NCI-H2107 treated with DMSO at 0.1 percent for 48 hours (cell line): ENCODE measurements around the gene WWC1.

Experiments used
- DNase-seq: peaks from one replicate; lab custom pipeline; 2025; ENCODE audit not compliant: unreplicated experiment; lab: John Stamatoyannopoulos, UW

WWC1 gene

GRCh38 chr5:168360521-168361285 lies 69.3 kb downstream of the WWC1 start:
- DNase-seq, result no peak

- no peak for DNase-seq
Observed at GRCh38 chr5:168362097-168362885, 70.8 kb downstream of the WWC1 start.

- DNase-seq, result no peak
Observed at GRCh38 chr5:168364151-168364661, 72.8 kb downstream of the WWC1 start.

DNA sequence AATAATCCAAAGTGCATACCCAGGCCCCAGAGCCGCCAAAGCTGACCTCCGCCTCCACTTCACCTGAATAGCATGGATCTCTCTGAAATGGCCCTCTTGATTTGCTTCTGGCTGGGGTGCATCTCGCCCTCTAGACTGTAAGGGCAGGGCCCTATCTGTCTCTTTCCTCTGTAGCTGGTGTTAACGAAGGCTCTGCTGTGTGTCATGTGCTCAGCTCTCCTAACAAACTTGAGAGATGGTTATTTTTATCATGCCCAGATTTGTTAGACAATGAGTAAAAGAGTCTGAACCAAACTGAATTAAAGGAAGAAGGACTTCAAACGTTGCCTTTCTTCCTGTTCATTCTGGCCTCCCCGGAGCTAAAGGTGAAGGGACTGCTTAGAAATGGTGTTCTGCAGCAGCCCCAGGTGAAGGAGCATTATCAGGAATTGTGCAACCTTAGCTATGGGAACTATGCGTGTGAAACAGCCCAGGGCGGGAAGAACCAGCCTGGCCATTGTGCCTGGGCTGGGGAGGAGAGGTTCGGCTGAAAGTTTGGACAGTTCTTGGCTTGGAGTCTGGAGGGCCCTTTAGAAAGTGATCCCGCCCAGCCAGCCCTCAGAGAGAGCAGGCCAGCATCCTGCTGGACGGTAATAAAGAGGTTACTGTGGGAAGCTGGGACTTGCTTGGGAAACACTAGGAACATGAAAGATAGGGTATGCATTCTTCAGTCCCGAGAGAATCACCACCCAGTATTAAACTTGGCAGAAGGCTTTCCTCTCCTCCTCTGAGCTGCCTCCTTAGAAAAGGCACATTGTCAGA lies 73.5 kb downstream of the WWC1 start:
- DNase-seq, result no peak

DNA sequence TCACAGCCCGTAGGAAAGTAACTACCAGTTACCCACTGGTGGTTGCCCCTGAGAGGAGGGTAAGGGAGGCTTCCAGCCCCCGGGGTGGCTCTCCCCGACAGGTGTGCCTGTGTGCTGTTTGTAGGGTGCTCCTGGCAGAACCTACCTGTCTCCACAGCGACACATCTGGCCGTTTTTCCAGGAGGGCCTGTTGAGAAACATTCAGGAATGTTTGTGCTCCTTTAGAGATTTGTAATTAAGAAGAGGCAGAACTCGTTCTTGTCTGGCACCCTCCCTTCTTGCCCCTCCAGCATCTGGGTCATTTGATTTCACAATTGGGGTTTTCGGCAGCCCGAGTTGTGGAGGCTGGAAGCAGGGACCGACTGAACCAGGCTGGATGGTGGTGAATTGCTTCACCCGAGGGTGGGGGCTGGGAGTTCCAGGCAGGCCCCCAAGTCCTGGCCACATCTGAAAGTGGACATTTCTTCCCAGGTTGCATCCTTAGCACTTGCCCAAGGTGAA lies 74.2 kb downstream of the WWC1 start:
- DNase-seq, result no peak

DNA sequence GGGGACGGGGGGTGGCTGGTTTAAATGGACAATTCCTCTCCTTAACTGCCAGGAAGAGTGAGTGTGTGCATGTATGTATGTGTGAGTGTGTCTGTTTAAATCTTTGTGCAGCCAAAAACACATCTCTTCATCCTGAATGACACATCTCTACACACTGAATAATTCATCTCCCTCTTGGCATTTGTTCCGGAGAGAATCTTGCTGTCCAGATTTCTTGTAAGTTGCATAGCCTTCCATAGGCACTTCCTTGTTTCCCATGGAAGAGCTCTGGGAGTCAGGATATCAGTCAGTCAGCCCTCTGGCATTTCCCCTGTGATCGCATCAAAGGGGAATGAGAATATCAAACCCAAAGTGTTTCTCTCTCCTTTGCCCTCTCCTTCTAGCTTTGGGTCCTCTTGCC lies 74.7 kb downstream of the WWC1 start:
- DNase-seq, result no peak

GRCh38 chr5:168368854-168369253 lies 77.4 kb downstream of the WWC1 start:
- no peak for DNase-seq

GRCh38 chr5:168370831-168371230 lies 79.4 kb downstream of the WWC1 start:
- DNase-seq, result no peak

DNA sequence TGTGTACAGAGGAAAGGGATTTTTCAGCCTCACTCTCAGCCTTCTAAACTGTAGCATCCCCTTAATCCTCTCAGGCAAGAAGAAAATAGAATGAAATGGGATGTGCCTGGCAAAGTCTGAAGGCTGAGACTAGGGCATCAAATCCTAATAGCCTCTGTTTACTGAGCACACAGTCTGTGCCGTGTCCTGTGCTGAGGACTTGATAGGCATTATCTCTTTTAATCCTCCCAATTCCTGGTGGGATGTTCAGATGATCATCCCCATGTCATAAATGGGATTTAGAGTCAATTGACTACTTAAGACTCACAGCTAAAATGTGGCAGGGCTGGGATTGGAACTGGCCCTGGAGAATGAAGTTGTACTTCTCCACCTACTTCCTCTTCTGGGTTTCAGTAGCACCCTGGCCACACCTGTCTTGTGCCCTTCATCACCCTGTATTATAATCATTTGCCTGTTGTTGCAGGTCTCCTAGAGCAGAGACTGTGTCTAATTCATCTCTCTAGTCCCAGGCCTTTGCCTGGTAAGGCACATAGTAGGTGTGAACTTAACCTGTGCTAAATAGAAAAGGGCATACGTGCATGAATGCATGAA lies 81.0 kb downstream of the WWC1 start:
- no peak for DNase-seq

GRCh38 chr5:168374532-168374931 lies 83.1 kb downstream of the WWC1 start:
- no peak for DNase-seq

DNA sequence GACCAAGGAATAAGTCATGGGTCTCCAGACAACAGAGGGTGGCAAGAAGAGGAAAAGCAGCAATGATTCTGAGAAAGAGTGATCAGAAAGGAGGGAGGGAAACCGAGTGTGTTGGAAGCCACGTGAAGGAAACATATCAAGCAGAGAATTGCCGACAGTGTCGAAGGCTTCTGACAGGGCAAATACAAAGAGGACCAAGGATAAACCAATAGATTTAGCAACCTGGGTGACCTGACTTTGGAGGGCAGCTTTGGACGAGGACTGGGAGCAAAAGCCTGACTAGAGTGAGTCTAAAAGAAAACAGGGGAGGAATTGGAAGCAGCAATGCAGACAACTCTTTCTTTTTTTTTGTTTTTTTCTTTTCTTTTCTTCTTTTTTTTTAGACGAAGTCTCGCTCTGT lies 83.8 kb downstream of the WWC1 start:
- no peak for DNase-seq

DNA sequence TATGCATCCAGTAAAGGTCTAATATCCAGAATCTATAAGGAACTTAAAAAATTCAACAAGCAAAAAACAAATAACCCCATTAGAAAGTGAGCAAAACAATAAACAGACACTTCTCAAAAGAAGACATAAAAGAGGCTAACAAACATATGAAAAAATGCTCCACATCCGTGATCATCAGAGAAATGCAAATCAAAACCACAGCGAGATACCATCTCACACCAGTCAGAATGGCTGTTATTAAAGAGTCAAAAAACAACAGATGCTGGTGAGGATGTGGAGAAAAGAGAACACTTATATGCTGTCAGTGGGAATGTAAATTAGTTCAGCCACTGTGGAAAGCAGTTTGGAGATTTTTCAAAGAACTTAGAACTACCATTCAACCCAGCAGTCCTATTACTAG lies 86.1 kb downstream of the WWC1 start:
- DNase-seq, result no peak

DNA sequence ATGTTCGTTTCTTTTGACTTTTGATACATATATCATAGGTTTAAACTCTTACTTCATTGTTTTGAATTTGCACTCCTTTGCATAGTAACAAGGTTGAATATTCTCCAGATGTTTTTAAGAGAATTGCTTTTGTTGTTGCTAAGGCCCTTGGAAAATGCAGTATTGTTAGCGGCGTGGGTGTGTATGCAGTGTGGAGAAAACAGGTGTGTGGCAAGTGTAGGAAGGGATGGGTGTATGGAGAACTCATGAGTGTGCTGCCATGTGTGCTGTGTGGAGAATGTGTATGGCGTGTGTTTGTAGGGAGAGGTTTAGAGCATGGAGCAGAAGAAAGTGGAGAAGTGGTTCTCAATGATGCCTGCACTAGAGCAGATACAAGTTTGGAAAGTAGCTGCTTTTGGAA lies 87.3 kb downstream of the WWC1 start:
- no peak for DNase-seq

DNA sequence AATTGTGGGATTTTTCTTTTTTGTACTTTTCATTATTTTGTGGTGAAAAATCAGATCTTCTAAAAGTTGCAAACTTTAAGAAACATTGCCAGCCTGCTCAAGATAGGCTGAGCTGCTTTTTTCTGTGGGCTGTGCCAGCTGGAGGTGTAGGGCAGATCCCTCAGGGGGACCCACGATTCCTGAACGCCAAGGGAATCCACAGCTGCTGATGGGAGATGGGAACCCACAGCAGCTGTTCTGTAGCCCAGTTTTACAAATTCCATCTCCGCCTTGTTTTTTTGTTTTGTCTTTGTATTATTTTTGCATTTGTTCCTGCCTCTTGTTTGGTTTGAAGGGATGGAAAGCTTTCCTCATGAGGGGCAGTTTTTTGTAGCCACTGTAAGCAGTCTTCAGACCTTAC lies 91.0 kb downstream of the WWC1 start:
- no peak for DNase-seq

DNA sequence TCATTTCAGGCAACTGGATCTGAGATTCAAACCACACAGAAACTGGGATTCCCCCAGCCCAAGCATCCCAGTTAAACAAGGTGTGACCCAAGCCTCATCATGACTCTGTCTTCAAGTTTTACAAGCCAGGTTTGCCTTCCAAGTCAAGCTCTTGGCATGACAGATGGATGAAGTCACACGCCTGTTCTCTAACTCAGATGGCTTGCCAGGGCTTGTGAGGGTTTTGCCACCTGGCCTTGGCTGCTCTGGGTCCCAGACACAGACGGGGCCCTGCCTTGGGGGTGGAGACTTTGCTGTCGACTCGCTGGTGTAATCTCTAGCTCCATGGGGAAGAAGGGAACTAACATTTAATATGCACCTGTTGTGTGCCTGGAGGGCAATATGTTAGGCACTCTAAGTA lies 99.0 kb downstream of the WWC1 start:
- no peak for DNase-seq

DNA sequence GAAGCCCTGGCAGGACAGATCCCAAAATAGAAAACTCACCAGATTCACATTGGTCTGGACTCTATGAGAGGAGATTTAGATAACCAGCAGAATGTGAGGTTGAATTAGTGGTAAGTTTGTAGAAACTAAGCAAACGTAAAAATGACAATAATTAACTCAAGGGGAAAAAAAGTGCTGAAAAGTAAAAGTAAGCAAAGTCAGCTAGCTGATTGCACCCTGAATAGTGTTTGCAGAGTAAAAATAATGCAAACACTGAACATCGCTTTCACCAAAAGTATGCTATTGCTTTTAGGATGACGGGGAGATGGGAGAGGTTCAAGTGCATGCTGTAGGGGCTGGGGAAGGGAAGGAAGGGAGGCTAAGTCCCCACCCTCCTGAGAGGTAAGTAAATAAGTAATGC lies 102.3 kb downstream of the WWC1 start:
- DNase-seq, result no peak

GRCh38 chr5:168400429-168401220 lies 109.2 kb downstream of the WWC1 start:
- no peak for DNase-seq

DNA sequence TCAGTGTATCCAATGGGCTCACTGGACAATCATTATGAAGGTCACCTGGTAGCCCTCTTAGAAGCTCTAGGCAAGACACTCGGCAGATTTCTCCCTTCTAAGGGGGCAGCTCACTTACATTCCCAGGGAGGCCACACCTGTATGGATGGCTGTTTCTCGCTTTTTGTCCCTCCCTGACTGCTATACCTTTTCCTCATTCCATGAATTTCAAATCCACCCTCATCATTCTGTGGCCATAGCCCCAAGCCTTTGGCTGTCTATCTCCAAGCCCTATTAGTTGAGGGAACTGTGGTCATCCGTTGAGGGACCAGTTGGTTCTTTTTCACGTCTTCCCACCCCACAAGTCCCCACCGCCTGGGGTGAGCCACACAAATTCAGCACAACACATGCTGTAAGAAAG lies 109.8 kb downstream of the WWC1 start:
- no peak for DNase-seq

DNA sequence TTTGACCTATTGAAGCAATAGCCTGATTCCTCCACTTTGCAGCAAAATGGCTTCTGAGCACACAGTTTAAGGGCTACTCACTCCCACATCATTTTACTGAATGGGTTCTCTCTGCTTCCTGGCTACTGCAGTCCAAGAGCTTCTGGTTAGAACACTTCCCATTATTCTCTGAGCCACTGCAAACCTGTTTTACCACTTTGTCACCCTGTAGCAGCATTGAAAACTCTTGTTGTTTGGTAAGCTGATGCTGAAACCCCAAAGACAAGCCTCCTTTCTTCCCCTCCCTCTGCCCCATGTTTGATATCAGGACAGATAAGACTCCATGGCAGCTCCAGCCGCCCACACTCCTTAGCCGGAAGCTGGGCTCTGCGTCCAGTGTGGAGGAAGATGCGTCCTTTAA lies 110.4 kb downstream of the WWC1 start:
- DNase-seq, result no peak

GRCh38 chr5:168404365-168404764 lies 112.9 kb downstream of the WWC1 start:
- no peak for DNase-seq
